Panc1 (cell line): ENCODE results near the gene LKAAEAR1.

Source experiments
- POLR2AphosphoS5 ChIP-seq: IDR thresholded peaks from 2 replicates; pipeline ENCODE4 v1.6.1; 2012; ENCODE audit warnings: mild to moderate bottlenecking, low read depth, low read length, moderate library complexity
- SIN3A ChIP-seq: IDR thresholded peaks from 2 replicates; pipeline ENCODE4 v1.6.1; 2012; ENCODE audit warnings: low read depth, mild to moderate bottlenecking, low read length, moderate library complexity, borderline replicate concordance; ENCODE audit not compliant: insufficient read depth
- TCF7L2 ChIP-seq: IDR thresholded peaks from 2 replicates; pipeline ENCODE4 v1.6.1; 2011; ENCODE audit warnings: mild to moderate bottlenecking, low read depth, low read length, inconsistent platforms
- TF ChIP-seq, protein P1 (sequence below): fragments of 450-650 bp; IDR thresholded peaks from 2 replicates; pipeline ENCODE4 v1.5.1; 2017; ENCODE audit warnings: mild to moderate bottlenecking

- TF ChIP-seq, protein P1, sequence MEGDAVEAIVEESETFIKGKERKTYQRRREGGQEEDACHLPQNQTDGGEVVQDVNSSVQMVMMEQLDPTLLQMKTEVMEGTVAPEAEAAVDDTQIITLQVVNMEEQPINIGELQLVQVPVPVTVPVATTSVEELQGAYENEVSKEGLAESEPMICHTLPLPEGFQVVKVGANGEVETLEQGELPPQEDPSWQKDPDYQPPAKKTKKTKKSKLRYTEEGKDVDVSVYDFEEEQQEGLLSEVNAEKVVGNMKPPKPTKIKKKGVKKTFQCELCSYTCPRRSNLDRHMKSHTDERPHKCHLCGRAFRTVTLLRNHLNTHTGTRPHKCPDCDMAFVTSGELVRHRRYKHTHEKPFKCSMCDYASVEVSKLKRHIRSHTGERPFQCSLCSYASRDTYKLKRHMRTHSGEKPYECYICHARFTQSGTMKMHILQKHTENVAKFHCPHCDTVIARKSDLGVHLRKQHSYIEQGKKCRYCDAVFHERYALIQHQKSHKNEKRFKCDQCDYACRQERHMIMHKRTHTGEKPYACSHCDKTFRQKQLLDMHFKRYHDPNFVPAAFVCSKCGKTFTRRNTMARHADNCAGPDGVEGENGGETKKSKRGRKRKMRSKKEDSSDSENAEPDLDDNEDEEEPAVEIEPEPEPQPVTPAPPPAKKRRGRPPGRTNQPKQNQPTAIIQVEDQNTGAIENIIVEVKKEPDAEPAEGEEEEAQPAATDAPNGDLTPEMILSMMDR: no peak
- TF ChIP-seq POLR2AphosphoS5: no peak
- no peak for TF ChIP-seq TCF7L2
- no peak for TF ChIP-seq SIN3A
Observed at GRCh38 chr20:64110411-64111068, 26.3 kb upstream of the LKAAEAR1 start.
